Superior temporal gyrus (tissue), 1 donor: ENCODE measurements around the gene ANKRD9.
"Not testable (repeated sequence)": the region's sequence is repeated elsewhere in the genome, so short reads cannot be mapped to it uniquely, and the experiment has no call there.

ENCODE experiments used
- DNase-seq: peaks from one replicate; pipeline ENCODE4 v3.0.0-alpha.2; 2016; ENCODE audit errors: extremely low spot score

The ANKRD9 gene

GRCh38 chr14:102538602-102539543, 29.3 kb upstream of the ANKRD9 start:
- DNase-seq = no peak

- no peak for DNase-seq
Observed at GRCh38 chr14:102537981-102538601, 28.5 kb upstream of the ANKRD9 start.

- no peak for DNase-seq
Observed at GRCh38 chr14:102532204-102532658, 22.7 kb upstream of the ANKRD9 start.

- DNase-seq = no peak
Observed at GRCh38 chr14:102530828-102531478, 21.4 kb upstream of the ANKRD9 start.

- no peak for DNase-seq
Observed at GRCh38 chr14:102528431-102529170, 19.0 kb upstream of the ANKRD9 start.

GRCh38 chr14:102525929-102526497, 16.4 kb upstream of the ANKRD9 start:
- DNase-seq = no peak

GRCh38 chr14:102525219-102525928, 15.8 kb upstream of the ANKRD9 start:
- peak; percentile 60 for DNase-seq

- peak; percentile 94 for DNase-seq
Observed at GRCh38 chr14:102524451-102525218, 15.1 kb upstream of the ANKRD9 start.

GRCh38 chr14:102523569-102524450, 14.2 kb upstream of the ANKRD9 start:
- DNase-seq = no peak

- no peak for DNase-seq
Observed at GRCh38 chr14:102523200-102523568, 13.6 kb upstream of the ANKRD9 start.

- DNase-seq = not testable (repeated sequence)
Observed at GRCh38 chr14:102519709-102520108, 10.1 kb upstream of the ANKRD9 start.

- DNase-seq = no peak
Observed at GRCh38 chr14:102518063-102518648, 8.6 kb upstream of the ANKRD9 start.

GRCh38 chr14:102517392-102518062, 8.0 kb upstream of the ANKRD9 start:
- DNase-seq = no peak

GRCh38 chr14:102516531-102517391, 7.2 kb upstream of the ANKRD9 start:
- no peak for DNase-seq

GRCh38 chr14:102514987-102515733, 5.6 kb upstream of the ANKRD9 start:
- DNase-seq = no peak
